Activated CD8-positive, alpha-beta memory T cell treated with anti-CD3 and anti-CD28 coated beads for 24 hours (primary cell): ENCODE results near the gene DNM1.

Experiments used
- DNase-seq: peaks from one replicate; pipeline ENCODE4 v3.0.0-alpha.2; 2020

DNM1 gene

DNA sequence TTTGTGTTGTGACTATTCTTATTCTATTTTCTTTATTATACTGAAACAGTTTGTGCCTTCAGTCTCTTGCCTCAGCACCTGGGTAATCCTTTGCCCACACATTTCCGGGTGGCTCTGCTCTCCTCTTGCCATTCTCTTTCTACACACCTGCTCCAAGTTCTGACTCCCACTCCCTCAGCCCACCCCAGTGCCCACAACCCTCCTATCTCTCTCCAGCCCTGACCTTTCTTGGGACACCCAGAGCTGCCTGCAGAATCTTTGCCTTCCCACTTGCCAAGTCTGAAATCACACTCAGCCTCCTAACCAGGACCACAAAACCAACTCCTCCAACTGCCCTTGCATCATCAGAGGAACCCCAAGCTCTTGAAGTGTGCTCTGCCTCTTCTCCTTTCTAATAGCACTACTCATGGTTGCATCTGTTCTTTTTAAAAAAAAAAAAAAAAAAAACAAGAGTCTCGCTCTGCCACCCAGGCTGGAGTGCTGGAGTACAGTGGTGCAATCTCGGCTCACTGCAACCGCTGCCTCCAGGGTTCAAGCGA is 77.0 kb downstream of the DNM1 start:
- DNase-seq: no peak

DNA sequence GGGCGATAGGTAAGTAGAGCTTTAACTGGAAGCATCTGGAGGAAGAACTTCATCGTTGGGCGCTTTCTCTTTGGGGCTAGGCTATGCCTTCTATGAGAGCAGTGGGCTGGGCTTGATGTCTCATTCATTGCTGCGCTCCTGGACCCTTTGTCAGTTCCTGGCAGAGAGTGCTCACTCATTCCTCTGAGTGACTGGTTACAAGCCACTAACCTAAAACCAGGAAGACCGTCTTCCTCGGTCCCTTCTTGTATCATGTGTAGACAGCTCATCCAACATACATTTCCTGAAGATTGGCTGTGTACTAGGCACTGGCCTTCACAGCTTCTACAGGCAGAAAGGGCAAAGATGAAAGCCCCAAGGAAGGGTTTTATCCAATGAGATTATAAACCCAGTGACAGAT is 79.3 kb downstream of the DNM1 start:
- no peak for DNase-seq

DNA sequence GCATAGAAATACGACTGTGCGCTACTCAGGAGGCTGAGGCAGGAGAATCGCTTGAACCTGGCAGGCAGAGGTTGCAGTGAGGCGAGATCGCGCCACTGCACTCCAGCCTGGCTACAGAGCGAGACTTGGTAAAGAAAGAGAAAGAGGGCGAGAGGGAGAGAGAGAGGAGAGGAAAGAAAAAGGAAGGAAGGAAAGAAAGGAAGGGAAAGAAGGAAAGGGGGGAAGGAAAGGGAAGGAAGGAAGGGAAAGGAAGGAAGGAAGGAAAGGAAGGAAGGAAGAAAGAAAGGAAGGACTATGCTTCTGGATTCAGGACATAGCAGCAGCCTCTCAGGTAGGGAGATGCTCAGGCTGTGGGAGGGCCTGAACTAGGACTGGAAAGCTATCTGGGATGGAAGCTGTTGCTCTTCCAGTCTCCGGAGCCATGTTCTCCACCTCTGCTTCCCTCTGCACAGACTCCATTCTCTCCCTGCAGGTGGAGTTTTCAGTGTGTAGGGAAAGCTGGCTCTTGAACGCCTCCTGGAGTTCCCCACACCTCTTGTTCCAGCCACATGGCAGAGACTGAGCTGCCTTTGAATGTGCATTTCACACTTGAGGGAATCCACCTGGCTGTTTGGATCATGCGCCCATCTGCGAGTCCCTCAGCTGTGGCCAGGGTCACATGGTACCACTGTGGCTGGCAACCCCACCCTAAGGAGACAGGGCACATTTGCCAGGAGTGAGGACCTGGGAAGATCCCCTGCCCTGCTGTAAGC is 82.0 kb downstream of the DNM1 start:
- no peak for DNase-seq

DNA sequence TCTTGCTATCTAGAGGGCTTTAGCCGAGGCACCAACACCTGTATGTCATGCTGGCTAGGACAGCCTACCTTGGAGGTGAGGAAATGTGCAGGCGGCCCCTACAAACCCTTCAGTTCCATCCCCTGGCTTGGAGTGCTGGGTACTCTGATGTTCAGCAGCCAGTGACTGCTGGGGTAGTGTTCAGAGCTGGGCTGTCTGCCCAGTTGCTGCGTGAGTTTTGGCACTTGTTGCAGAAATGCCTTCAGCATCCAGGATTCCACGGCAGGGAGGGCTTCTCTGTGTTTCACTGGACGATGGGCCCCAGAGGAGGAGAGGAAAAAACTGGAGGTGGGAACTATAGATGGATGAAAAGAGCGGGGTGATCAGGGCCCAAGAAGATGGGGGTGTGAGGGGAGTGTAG is 83.3 kb downstream of the DNM1 start:
- no peak for DNase-seq

DNA sequence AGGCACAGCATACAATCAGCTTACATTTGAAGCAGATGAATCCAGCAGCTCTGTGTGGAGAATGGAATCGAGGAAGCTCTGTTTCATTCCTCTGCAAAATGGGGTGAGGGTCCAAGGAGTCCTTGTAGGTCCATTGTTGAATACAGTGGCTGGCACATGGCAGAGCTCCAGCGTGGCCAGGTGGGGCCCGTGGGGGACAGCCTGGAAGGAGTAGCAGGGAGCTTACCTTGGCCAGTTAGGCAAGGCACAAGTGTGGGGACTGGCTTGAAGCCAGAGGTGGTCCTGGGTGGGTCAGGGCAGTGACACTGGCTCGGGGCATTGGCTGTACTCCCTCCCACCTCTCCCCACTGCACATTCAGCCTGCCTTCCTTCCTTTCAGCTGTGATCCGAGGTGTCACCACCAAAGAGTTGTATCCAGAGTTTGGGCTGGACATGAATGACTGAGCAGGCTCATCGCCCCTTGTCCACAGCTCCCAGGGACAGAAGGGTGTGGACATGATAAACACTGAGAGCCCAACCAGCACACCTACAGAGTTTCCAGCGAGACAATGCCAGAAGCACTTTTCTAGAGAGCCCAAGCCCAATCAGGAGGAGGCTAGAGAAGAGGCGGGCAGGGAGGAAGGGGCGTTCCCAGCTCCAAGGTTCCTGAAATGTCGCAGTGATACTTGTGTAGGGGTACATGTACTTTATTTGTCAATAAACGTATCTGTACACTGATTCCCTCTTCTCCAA is 85.3 kb downstream of the DNM1 start:
- DNase-seq: no peak

DNA sequence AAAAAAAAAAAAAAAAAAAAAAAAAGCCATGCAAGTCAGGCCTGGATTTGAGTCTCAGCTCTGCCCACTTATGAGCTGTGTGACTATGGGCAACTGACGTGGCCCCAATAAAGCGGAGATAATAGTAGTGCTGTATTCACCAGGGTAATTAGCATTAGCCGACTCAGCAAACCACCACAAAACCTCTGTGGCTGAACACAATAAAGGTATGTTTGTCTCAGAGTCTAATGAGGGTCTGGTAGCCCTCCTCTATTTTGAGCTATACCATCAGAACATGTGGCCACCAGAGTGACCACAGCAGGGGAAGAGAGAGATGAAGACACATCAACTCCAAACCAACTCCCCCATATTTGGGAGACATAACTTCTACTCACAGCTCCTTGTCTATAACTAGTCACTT is 88.8 kb downstream of the DNM1 start:
- no peak for DNase-seq

DNA sequence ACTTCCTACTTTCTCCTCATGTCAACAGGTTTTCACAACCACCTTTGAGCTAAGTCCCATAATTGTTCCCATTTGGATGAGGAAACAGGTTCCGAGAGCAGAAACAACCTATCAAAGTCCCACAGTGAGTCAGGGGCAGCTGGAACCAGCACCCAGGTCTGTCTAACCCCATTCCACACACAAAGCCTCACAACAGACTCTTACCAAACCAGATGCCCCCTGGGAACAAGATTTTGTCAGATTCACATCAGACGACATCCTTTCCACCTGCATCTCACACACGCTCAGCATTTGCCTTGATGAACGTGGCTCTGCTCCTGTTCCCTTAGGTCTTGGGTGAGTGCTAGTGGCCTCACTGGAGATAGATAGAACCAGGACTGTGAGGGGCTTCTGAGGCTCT is 89.9 kb downstream of the DNM1 start:
- no peak for DNase-seq

DNA sequence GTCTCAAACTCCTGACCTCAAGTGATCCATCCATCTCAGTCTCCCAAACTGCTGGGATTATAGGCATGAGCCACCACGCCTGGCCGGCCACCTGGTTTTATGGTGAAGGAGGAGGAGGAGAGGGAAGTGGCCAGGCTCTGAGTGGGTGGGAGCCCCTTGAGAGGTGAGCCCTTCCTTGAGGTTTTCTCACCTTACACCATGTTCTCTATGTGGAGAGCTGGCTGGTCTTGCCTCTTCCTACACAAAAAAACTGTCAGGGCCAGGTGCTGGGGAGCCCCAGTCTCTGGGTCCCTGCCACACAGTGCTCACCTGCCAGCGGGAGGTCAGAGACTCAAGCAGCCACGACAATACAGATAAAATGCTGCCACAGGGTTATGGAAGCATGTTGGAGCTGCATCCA is 91.0 kb downstream of the DNM1 start:
- no peak for DNase-seq

DNA sequence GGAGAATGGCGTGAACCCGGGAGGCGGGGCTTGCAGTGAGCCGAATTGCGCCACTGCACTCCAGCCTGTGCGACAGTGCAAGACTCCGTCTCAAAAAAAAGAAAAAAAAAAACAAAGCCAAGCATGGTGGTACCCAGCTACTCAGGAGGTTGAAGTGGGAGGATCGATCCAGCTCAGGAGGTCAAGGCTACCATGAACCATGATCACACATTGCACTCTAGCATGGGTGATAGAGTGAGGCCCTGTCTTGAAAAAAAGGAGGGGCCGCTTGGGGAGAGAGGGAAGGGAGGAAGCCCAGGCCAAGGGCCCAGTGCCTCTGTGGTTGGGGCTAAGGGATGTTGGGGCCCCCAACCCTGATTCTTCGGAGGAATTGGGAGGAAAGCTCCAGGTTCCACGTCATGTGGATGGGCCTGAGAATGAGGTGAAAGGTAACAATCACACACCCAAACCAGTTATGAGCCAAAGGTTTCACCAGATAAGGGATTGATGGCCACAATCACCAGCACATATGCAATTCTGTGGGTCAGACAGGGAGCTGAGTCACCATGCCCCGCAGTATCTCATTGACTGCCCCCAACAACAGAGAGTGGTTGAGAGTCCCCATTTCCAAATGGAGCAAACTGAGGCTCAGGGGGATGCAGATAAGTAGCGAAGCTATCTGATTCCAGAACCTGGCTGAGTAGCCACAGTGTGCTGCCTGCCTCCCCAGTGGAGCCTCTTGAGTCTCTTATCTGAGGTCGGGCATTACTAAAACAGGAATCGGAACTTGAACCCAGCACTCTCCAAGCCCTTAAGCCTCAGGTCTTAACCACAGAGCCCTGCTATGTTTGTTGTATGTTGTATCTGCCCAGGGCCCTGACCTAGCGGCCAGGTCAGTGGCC is 93.4 kb downstream of the DNM1 start:
- no peak for DNase-seq

DNA sequence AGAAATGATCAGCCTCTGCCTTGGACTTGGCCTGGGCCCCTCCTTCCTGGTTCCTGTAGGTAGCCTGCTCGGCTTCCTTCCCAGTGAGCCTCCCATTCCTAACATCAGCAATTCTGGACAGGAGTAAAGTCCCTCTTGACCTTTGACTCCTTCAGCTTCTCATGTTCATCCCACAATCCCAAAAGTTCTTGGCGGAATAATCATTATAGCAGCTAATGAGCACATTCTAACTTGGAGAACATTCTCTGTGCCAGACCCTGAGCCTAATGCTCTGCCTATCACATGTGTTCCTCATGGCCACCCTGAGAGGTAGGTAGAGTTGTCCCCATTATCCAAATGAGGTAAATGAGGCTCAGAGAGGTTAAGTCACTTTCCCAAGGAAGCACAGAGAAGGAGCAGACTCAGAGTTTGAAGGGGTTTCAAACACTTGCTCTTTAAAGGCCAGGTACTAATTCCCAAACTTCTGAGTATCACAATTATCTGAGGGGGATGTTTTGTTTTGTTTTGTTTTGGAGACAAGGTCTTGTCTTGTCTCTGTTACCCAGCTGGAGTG is 94.1 kb downstream of the DNM1 start:
- no peak for DNase-seq

DNA sequence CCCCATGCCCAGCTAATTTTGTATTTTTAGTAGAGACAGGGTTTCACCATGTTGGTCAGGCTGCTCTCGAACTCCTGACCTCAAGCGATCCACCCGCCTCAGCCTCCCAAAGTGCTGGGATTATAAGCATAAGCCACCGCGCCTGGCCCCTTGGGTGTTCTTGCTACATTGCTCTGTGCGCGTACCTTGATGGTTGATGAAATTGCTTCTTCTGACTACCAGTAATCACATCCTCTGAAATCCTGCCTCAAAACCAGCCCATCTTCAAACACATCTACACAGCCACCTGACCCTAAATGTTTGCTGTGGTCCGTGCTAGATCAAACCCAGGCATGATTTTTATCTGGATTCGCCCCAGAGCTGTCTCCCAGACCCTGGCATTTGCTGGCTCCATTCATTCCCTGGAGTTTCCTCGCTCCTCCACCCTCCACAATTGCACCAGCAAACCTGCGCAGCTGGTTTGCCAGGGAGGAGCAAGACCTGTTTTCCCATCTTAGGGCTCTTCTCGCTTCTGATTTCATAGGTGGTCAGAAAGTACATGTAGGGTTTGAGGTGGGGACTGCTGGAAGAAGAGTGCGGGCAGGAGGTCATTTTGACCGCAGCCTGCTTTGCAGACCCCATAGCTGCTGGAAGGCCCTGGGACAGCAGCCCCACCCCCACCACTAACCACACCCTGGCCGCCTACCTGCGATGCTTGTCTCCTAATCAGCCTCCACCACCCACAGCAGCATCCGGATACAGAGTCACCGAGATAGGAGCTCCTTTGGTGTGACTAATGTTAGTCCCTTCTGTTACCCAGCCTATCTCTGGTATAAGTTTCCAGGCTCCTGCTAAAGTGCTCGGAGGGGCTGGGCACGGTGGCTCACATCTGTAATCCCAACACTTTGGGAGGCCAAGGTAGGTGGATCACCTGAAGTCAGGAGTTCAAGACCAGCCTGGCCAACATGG is 95.6 kb downstream of the DNM1 start:
- DNase-seq: no peak

DNA sequence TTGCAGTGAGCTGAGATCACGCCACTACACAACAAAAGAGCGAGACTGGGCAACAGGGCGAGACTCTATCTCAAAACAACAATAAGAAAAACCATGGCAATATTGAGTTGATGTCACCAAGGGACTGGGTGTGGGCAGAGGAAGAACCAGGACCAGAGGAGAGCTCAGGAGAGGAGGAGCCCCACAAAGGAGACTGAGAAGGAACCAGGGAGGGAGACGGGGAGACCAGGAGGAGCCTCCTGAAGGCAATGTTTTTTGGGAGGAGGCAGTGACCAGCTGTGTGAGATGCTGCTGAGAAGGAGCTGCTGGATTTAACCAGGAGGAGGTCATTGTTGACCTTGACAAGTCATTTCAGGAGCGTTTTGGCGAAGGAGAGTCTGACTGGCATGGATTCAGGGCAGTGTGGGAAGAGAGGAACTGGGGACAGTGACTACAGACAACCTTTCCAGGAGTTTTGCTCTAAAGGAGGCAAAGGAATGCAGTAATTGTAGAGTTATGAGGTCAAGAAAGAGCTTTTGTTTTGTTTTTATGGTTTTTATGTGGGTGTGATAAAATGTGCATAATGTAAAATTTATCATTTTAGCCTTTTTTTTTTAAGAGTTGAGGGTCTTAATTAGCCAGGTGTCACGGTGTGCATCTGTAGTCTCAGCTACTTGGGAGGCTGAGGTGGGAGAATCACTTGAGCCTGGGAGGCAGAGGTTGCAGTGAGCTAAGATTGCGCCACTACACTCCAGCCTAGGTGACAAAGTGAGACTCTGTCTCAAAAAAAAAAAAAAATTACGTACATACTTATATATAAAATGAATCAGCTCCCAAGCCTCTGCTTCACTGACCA is 101.2 kb downstream of the DNM1 start:
- no peak for DNase-seq
